ENCODE measurements around the gene OLFML2A.

The OLFML2A gene

GRCh38 chr9:124855566-124855943 lies 78.6 kb downstream of the OLFML2A start:
- peak overlapping the region; percentile 82 for H3K27ac Mint-ChIP-seq
- H3K4me3 Mint-ChIP-seq, result no peak overlapping the region

GRCh38 chr9:124855944-124856765 lies 79.2 kb downstream of the OLFML2A start:
- Mint-ChIP-seq H3K9me3 (no peaks in the 10 kb centered on the region), H3K27me3 (no peaks in the 10 kb centered on the region), H3K4me3 (no peak overlapping the region), H3K36me3 (peaks cover 38% of the 10 kb centered on the region), H3K4me1 (peaks cover 55% of the 10 kb centered on the region), H3K27ac (peak overlapping the region; percentile 82)
- peak; percentile 4 for ATAC-seq

More at GRCh38 chr9:124855566-124855943, 78.6 kb downstream of the OLFML2A start:
- Mint-ChIP-seq H3K9me3 (no peaks in the 10 kb centered on the region), H3K36me3 (peaks cover 32% of the 10 kb centered on the region), H3K27me3 (no peaks in the 10 kb centered on the region), H3K4me1 (peaks cover 49% of the 10 kb centered on the region)
- ATAC-seq, result no peak

DNA sequence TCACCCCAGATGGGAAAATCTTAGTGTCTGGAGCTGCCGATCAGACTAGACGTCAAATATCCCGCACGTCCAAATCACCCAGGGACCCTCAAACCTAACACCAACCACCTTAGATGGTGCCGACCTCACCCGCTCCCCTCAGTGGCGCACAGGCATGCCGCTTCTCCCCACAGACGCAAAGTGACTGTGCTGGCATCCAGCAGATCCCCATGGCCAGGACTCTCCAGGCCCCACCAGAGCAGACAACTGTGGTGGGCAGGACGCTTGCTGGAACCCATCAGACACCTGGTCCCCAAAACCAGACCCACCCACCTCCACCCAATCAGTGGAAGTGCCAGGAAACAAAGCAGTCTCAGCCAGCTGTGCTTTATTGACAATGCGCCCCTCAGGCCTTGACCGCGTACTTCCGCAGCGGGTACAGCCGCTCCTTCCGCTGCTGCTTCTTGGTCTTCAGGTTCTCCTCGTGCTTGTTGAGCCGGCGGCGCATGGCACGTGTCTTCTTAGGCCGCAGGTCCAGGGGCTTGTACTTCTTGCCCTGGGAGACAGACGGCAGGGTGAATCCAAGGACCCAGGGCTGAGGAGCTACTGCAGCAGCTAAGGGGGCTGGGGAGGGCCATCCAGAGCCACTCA lies 80.7 kb downstream of the OLFML2A start:
- peaks cover 43% of the 10 kb centered on the region for H3K36me3 Mint-ChIP-seq
- H3K9me3 Mint-ChIP-seq, result no peaks in the 10 kb centered on the region
- no peak overlapping the region for H3K27ac Mint-ChIP-seq
- H3K27me3 Mint-ChIP-seq, result no peaks in the 10 kb centered on the region
- no peak for ATAC-seq
- H3K4me1 Mint-ChIP-seq, result peaks cover 54% of the 10 kb centered on the region
- H3K4me3 Mint-ChIP-seq, result no peak overlapping the region

DNA sequence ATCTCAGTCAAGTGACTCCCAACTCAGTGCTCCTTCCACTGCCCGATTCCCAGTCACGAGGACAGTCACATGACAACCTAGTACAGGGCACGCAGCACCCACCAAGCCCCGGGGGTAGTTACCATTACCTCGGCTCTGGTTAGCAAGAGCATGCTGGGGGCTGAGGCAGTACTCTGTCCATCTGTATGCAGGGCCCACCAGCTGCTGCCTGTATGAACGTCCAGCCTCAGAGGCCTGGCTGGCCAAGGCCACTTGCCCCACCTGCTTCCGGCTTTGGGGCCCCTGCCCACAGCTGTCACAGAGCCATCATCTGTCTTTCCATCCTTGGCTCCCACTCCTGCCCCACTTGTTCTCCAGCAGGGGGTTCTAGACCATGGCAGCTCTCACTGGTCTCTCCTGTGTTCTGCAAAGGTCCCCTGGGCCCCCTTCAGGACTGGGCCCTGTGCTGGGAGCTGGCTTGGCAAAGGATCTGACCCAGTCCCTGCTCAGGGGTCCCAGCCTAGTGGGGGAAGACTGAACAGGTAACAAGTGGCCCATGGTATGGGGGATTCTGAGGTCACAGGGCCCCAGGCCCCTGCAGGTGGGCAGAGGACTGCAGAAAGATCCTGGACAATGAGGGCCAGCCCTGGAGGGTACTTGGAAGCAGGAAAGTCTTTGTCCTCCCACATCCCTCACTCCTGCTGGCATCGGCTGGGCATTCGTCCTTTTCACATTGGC lies 81.6 kb downstream of the OLFML2A start:
- Mint-ChIP-seq H3K4me1 (peaks cover 54% of the 10 kb centered on the region), H3K4me3 (no peak overlapping the region), H3K9me3 (no peaks in the 10 kb centered on the region), H3K27ac (no peak overlapping the region), H3K27me3 (no peaks in the 10 kb centered on the region), H3K36me3 (peaks cover 43% of the 10 kb centered on the region)
- ATAC-seq, result no peak

DNA sequence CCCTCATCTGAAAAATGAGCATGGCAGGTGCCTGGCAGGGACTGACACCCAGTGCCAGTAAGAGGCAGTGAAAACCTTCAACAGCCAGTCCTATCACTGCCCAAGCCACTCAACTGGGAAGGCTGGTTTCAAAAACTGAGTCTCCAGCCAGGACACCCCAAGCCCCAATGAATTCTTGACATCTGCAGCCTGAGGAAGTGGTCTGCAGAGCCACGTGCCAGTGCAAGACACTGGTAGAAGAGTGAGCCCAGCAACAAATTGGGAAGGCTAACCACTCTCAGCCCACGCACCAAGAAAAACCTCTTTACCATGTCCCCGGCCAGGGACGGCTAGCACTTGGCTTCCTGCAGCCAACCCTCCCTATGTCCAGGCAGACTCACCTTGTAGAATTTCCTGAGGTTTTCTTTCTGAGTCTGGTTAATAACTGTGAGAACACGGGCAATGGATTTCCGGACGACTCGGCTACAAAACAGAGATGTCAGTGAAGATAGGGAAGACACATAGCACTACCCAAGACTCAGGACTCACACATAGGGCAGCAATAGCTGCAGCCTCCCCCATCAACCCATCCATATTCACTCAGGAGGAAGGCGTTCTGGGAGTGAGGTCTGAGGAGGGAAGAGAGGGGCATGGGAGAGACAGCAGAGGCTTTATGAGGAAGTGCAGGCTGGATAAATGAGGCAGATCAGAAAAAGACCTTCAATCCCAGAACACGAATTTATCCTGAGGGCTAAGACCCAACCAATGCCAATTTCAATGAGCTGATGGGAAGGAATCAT lies 83.1 kb downstream of the OLFML2A start:
- peak overlapping the region; percentile 83 for H3K27ac Mint-ChIP-seq
- no peak for ATAC-seq
- peaks cover 43% of the 10 kb centered on the region for H3K36me3 Mint-ChIP-seq
- H3K4me1 Mint-ChIP-seq, result peaks cover 58% of the 10 kb centered on the region
- no peaks in the 10 kb centered on the region for H3K27me3 Mint-ChIP-seq
- H3K4me3 Mint-ChIP-seq, result peak overlapping the region; percentile 86
- H3K9me3 Mint-ChIP-seq, result no peaks in the 10 kb centered on the region

- H3K27me3 Mint-ChIP-seq, result no peaks in the 10 kb centered on the region
- peak overlapping the region; percentile 83 for H3K27ac Mint-ChIP-seq
- peaks cover 43% of the 10 kb centered on the region for H3K36me3 Mint-ChIP-seq
- H3K9me3 Mint-ChIP-seq, result no peaks in the 10 kb centered on the region
- peaks cover 52% of the 10 kb centered on the region for H3K4me1 Mint-ChIP-seq
- H3K4me3 Mint-ChIP-seq, result peak overlapping the region; percentile 86
- ATAC-seq, result no peak
Observed at GRCh38 chr9:124860582-124861341, 83.8 kb downstream of the OLFML2A start.

GRCh38 chr9:124861342-124862229 lies 84.7 kb downstream of the OLFML2A start, which contains the start of the genes ARPC5L and RPL35:
TSS of gene ARPC5L (plus strand) at chr9:124862130. CDS start at chr9:124869291, 7,161 bp downstream.
TSS of gene RPL35 (minus strand) at chr9:124861957. CDS start at chr9:124861912, 45 bp downstream.
- Mint-ChIP-seq H3K4me3 (peak within 1 kb of the TSS; percentile 86), H3K27ac (peak within 1 kb of the TSS; percentile 83), H3K27me3 (no peaks in the 10 kb centered on the region), H3K9me3 (no peaks in the 10 kb centered on the region), H3K4me1 (peaks cover 52% of the 10 kb centered on the region), H3K36me3 (peaks cover 43% of the 10 kb centered on the region)
- peak; percentile 99 for ATAC-seq

DNA sequence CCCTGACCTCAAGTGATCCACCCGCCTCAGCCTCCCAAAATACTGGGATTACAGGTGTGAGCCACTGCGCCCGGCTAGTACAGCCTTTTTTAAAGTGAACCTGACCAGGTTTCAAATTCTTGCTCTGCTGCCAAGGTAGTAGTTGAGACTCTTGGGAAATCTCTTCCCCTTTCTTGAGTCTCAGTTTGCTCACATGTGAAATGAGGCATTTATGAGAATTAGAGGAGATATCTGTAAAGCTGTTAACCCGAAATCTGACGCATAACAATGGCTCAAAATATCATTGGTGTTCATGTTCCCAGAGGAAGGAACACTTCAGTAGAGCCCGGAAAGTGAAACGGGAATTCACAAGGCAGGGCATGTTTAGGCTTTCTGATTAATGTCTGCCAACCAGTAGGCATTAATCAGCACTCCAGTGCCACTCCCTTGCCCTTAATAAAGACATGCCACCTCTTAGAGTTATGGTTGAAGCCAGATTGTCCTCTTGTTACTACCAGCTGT lies 86.5 kb downstream of the OLFML2A start:
- Mint-ChIP-seq H3K36me3 (peaks cover 32% of the 10 kb centered on the region), H3K4me3 (peak overlapping the region; percentile 50), H3K4me1 (peaks cover 40% of the 10 kb centered on the region), H3K27ac (peak overlapping the region; percentile 37), H3K27me3 (no peaks in the 10 kb centered on the region), H3K9me3 (no peaks in the 10 kb centered on the region)
- no peak for ATAC-seq
